Lung (tissue), 12 donors: ENCODE measurements around the gene APBA2. TPM values are rescaled to one million over a fixed set of nuclear protein-coding genes. Genes with fewer than 3 reads are reported as not detected.

Experiments used
- ATAC-seq: fragments of 200-7000 bp; cut with Tn5 transposase; one replicate; pipeline ENCODE4 v1.9.1; 2020; ENCODE audit warnings: moderate number of reproducible peaks; ENCODE audit not compliant: insufficient read depth, low FRiP score
- DNase-seq, 3 donors: peaks; one replicate each; pipeline ENCODE4 v3.0.0-alpha.2; 2013 to 2017
- H3K27ac ChIP-seq, 2 donors: one replicate each; pipeline ENCODE4 v1.5.1; 2013; ENCODE audit warnings: mild to moderate bottlenecking in 2 of 2, moderate library complexity in 2 of 2, control low read depth in 1 of 2, inconsistent platforms in 1 of 2, low read depth in 1 of 2, low read length in 1 of 2
- H3K27me3 ChIP-seq, 3 donors: one replicate each; pipeline ENCODE4 v1.5.1; 2013; ENCODE audit warnings: low read length in 2 of 3; ENCODE audit not compliant: control insufficient read depth in 3 of 3, insufficient read depth in 3 of 3
- H3K36me3 ChIP-seq, 4 donors: one replicate each; pipeline ENCODE4 v1.5.1; 2013; ENCODE audit warnings: low read length in 4 of 4, mild to moderate bottlenecking in 1 of 4, moderate library complexity in 1 of 4; ENCODE audit not compliant: control insufficient read depth in 4 of 4, insufficient read depth in 4 of 4
- H3K4me1 ChIP-seq, 5 donors: one replicate each; pipeline ENCODE4 v1.5.1; 2013; ENCODE audit warnings: low read length in 5 of 5, mild to moderate bottlenecking in 2 of 5, moderate library complexity in 1 of 5; ENCODE audit not compliant: control insufficient read depth in 5 of 5, insufficient read depth in 5 of 5
- H3K4me3 ChIP-seq: one replicate; pipeline ENCODE4 v1.5.1; 2013; ENCODE audit warnings: mild to moderate bottlenecking, control low read depth, moderate library complexity
- H3K9ac ChIP-seq, 2 donors: one replicate each; pipeline ENCODE4 v1.5.1; 2013; ENCODE audit warnings: low read length in 2 of 2, control low read depth in 1 of 2; ENCODE audit not compliant: insufficient read depth in 1 of 2
- H3K9me3 ChIP-seq, 4 donors: one replicate each; pipeline ENCODE4 v1.5.1; 2013; ENCODE audit warnings: low read length in 3 of 4, mild to moderate bottlenecking in 1 of 4, moderate library complexity in 1 of 4; ENCODE audit not compliant: control insufficient read depth in 4 of 4, insufficient read depth in 3 of 4
- WGBS, 2 donors: extraction: QIAGEN DNeasy Blood & Tissue Kit; methylation state at CpG; one replicate each; pipeline ENCODE4 v1.1.7; 2013; 5-methylcytosine and 5-hydroxymethylcytosine counted together
- polyA plus RNA-seq, 2 donors: library from polyadenylated mRNA; stranded (reverse); fragments of 200-250 nt; gene quantifications; one replicate each; pipeline ENCODE4 v1.2.1, GENCODE V29; 2013
- total RNA-seq, 2 donors: library from RNA; depleted of rRNA in 1 of 2; stranded (reverse); fragments of >200 nt in 1 of 2; gene quantifications; one replicate each; pipeline ENCODE4 v1.2.1, GENCODE V29; 2014 to 2021
- TF ChIP-seq, protein P1 (sequence below): IDR thresholded peaks from 2 replicates; pipeline ENCODE4 v1.5.1; 2012; ENCODE audit warnings: mild to moderate bottlenecking; ENCODE audit errors: control extremely low read depth, extremely low read depth
- donor health status: control.
- donor health status: control.
- donor health status: Bipolar disorder and iron deficiency.
- donor health status: healthy.
- donor health status: DM: yes; HTN: yes; CAD: no.

APBA2 gene
- total and polyA plus RNA-seq, 4 donors: 1.6 to 18.3 (median 4.5) TPM

DNA sequence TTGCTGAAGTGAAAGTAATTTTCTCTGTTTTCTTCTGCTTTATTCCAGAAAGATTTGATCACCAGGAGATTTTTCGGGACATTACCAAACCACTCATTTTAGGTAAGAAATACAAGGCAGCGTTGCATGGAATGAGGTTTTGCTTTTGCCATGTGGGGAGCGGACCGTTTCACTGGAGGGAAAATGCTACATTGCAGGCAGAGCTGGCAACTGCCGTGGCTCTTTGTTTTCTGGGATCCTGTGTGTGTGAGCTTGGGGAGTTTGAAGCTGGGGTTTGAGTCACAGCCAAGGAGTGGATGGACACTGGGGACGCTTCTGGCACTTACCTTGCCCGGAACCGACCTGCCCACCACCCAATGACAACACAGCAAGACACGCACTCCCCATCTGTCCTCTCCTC lies 109.9 kb downstream of the APBA2 start:
- no peaks in the 10 kb centered on the region for H3K27me3 ChIP-seq
- no peaks in the 10 kb centered on the region for H3K36me3 ChIP-seq
- no peak overlapping the region for H3K27ac ChIP-seq
- no peak for DNase-seq
- peaks cover 0 to 7% (median 0%) of the 10 kb centered on the region in 5 donors for H3K4me1 ChIP-seq
- TF ChIP-seq, protein P1, sequence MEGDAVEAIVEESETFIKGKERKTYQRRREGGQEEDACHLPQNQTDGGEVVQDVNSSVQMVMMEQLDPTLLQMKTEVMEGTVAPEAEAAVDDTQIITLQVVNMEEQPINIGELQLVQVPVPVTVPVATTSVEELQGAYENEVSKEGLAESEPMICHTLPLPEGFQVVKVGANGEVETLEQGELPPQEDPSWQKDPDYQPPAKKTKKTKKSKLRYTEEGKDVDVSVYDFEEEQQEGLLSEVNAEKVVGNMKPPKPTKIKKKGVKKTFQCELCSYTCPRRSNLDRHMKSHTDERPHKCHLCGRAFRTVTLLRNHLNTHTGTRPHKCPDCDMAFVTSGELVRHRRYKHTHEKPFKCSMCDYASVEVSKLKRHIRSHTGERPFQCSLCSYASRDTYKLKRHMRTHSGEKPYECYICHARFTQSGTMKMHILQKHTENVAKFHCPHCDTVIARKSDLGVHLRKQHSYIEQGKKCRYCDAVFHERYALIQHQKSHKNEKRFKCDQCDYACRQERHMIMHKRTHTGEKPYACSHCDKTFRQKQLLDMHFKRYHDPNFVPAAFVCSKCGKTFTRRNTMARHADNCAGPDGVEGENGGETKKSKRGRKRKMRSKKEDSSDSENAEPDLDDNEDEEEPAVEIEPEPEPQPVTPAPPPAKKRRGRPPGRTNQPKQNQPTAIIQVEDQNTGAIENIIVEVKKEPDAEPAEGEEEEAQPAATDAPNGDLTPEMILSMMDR: no peak
- no peak for ATAC-seq
- no peak overlapping the region for H3K4me3 ChIP-seq
- no peak overlapping the region for H3K9ac ChIP-seq
- 87 to 94% methylated on average over 9 of the region's 9 CpGs for WGBS, 2 donors
- H3K9me3 ChIP-seq: no peaks in the 10 kb centered on the region

DNA sequence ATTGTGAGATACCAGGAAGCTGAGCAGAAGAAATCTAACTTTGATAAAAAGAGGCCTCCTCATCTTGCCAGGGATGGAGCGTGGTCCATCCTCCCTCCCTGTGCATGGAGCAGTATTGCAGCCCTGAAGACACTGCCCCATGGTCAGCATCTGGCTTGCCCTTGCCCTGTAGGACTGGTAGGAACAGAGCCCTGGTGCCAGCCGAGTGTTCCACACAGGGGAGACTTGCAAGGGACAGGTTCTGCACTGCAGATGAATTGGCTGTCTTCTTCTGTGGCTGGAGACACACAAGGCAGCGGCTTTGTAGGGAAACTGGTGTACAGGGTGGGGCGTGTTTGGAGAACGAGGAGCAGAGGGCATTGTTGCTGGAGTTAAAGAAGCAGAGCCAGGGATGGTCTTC lies 110.5 kb downstream of the APBA2 start:
- DNase-seq: no peak
- 92% methylated on average over 5 of the region's 5 CpGs for WGBS, 2 donors
- no peak overlapping the region for H3K27ac ChIP-seq
- H3K4me3 ChIP-seq: no peak overlapping the region
- H3K9me3 ChIP-seq: no peaks in the 10 kb centered on the region
- peaks cover 0 to 7% (median 0%) of the 10 kb centered on the region in 5 donors for H3K4me1 ChIP-seq
- no peak for ATAC-seq
- TF ChIP-seq, protein P1: no peak
- H3K27me3 ChIP-seq: no peaks in the 10 kb centered on the region
- H3K9ac ChIP-seq: no peak overlapping the region
- H3K36me3 ChIP-seq: no peaks in the 10 kb centered on the region

- no peaks in the 10 kb centered on the region for H3K27me3 ChIP-seq
- no peak overlapping the region for H3K9ac ChIP-seq
- no peaks in the 10 kb centered on the region for H3K36me3 ChIP-seq
- no peak overlapping the region for H3K4me3 ChIP-seq
- no peak overlapping the region for H3K27ac ChIP-seq
- DNase-seq (no peak), ATAC-seq (no peak)
- 80 to 87% methylated on average over 5 of the region's 5 CpGs for WGBS, 2 donors
- H3K4me1 ChIP-seq: peaks cover 0 to 7% (median 0%) of the 10 kb centered on the region in 5 donors
- H3K9me3 ChIP-seq: no peaks in the 10 kb centered on the region
- TF ChIP-seq, protein P1: no peak
These were observed 111.2 kb downstream of the APBA2 start for GRCh38 chr15:28996953-28997352.

- 97% methylated on average over 4 of the region's 4 CpGs for WGBS, 2 donors
- DNase-seq (no peak), ATAC-seq (no peak)
- Histone ChIP-seq H3K27ac (no peak overlapping the region), H3K9me3 (no peaks in the 10 kb centered on the region), H3K36me3 (no peaks in the 10 kb centered on the region), H3K4me3 (no peak overlapping the region), H3K27me3 (no peaks in the 10 kb centered on the region), H3K9ac (no peak overlapping the region), H3K4me1 (peaks cover 0 to 6% (median 0%) of the 10 kb centered on the region in 5 donors)
- TF ChIP-seq, protein P1: no peak
These were observed 112.0 kb downstream of the APBA2 start for GRCh38 chr15:28997791-28998190.
